Measurements from ENCODE around the gene EPHX1.

The EPHX1 gene

GRCh38 chr1:225851805-225852204 is 41.9 kb downstream of the EPHX1 start:
- no peaks in the 10 kb centered on the region for H3K27me3 ChIP-seq (ENCODE audit: control insufficient read depth, low read length)
- peaks cover 15% of the 10 kb centered on the region for H3K4me1 ChIP-seq (ENCODE audit: control insufficient read depth, low read length)
- no peak overlapping the region for H3K4me3 ChIP-seq (ENCODE audit: low read length)
- H3K9me2 ChIP-seq (replicated peaks; ENCODE audit: control insufficient read depth, low read length) = no peaks in the 10 kb centered on the region
- H3K4me2 ChIP-seq (ENCODE audit: low read length) = no peak overlapping the region
- H3K27ac ChIP-seq (ENCODE audit: low read depth, low read length) = no peak overlapping the region
- no peaks in the 10 kb centered on the region for H3K9me3 ChIP-seq (ENCODE audit: control insufficient read depth, insufficient read depth, low read length)
- H3K79me2 ChIP-seq (ENCODE audit: control insufficient read depth, low read length) = no peaks in the 10 kb centered on the region
- no peaks in the 10 kb centered on the region for H4K20me1 ChIP-seq (ENCODE audit: control insufficient read depth, insufficient read depth, low read depth, low read length)
- H3F3A ChIP-seq (ENCODE audit: control insufficient read depth, insufficient read depth) = 0 out of 2 replicates have a peak, but pooled peaks cover 4% of the 10 kb centered on the region
- TF ChIP-seq CTCF (IDR thresholded peaks at IDR 0.05; ENCODE audit: low read depth, low read length, poor library complexity, severe bottlenecking) (no peak), EZH2phosphoT487 (IDR thresholded peaks at IDR 0.05; ENCODE audit: borderline replicate concordance, low read length) (no peak)
- no peaks in the 10 kb centered on the region for H3K36me3 ChIP-seq (ENCODE audit: control insufficient read depth, low read length)

- no peaks in the 10 kb centered on the region for H3K36me3 ChIP-seq (ENCODE audit: control insufficient read depth, low read length)
- peaks cover 13% of the 10 kb centered on the region for H3K4me1 ChIP-seq (ENCODE audit: control insufficient read depth, low read length)
- H3K27ac ChIP-seq (ENCODE audit: low read depth, low read length) = no peak overlapping the region
- H3K79me2 ChIP-seq (ENCODE audit: control insufficient read depth, low read length) = no peaks in the 10 kb centered on the region
- no peak overlapping the region for H3K4me2 ChIP-seq (ENCODE audit: low read length)
- no peak overlapping the region for H3K4me3 ChIP-seq (ENCODE audit: low read length)
- H3F3A ChIP-seq (ENCODE audit: control insufficient read depth, insufficient read depth) = 0 out of 2 replicates have a peak, but pooled peaks cover 4% of the 10 kb centered on the region
- H3K9me3 ChIP-seq (ENCODE audit: control insufficient read depth, insufficient read depth, low read length) = no peaks in the 10 kb centered on the region
- H3K9me2 ChIP-seq (replicated peaks; ENCODE audit: control insufficient read depth, low read length) = no peaks in the 10 kb centered on the region
- H3K27me3 ChIP-seq (ENCODE audit: control insufficient read depth, low read length) = no peaks in the 10 kb centered on the region
- TF ChIP-seq EZH2phosphoT487 (IDR thresholded peaks at IDR 0.05; ENCODE audit: borderline replicate concordance, low read length) = no peak
- no peak for TF ChIP-seq CTCF (IDR thresholded peaks at IDR 0.05; ENCODE audit: low read depth, low read length, poor library complexity, severe bottlenecking)
- H4K20me1 ChIP-seq (ENCODE audit: control insufficient read depth, insufficient read depth, low read depth, low read length) = no peaks in the 10 kb centered on the region
Measured at GRCh38 chr1:225852413-225853124, 42.6 kb downstream of the EPHX1 start.

GRCh38 chr1:225853441-225853840 is 43.5 kb downstream of the EPHX1 start:
- Histone ChIP-seq H3K27ac (ENCODE audit: low read depth, low read length) (no peak overlapping the region), H3K27me3 (ENCODE audit: control insufficient read depth, low read length) (no peaks in the 10 kb centered on the region), H3F3A (ENCODE audit: control insufficient read depth, insufficient read depth) (no peaks in the 10 kb centered on the region), H3K4me3 (ENCODE audit: low read length) (no peak overlapping the region), H3K36me3 (ENCODE audit: control insufficient read depth, low read length) (no peaks in the 10 kb centered on the region), H4K20me1 (ENCODE audit: control insufficient read depth, insufficient read depth, low read depth, low read length) (no peaks in the 10 kb centered on the region), H3K4me2 (ENCODE audit: low read length) (no peak overlapping the region), H3K9me3 (ENCODE audit: control insufficient read depth, insufficient read depth, low read length) (no peaks in the 10 kb centered on the region), H3K4me1 (ENCODE audit: control insufficient read depth, low read length) (peaks cover 4% of the 10 kb centered on the region), H3K9me2 (replicated peaks; ENCODE audit: control insufficient read depth, low read length) (no peaks in the 10 kb centered on the region), H3K79me2 (ENCODE audit: control insufficient read depth, low read length) (no peaks in the 10 kb centered on the region)
- TF ChIP-seq EZH2phosphoT487 (IDR thresholded peaks at IDR 0.05; ENCODE audit: borderline replicate concordance, low read length) = no peak
- TF ChIP-seq CTCF (IDR thresholded peaks at IDR 0.05; ENCODE audit: low read depth, low read length, poor library complexity, severe bottlenecking) = no peak

Measured in DOHH2 (cell line).